ENCODE results near the gene TRAF6.

TRAF6 gene

GRCh38 chr11:36478700-36479329 lies 31.3 kb downstream of the TRAF6 start:
- TF ChIP-seq ZFX (IDR thresholded peaks at IDR 0.05; ENCODE audit: borderline replicate concordance) = no peak
- TF ChIP-seq, protein P1, sequence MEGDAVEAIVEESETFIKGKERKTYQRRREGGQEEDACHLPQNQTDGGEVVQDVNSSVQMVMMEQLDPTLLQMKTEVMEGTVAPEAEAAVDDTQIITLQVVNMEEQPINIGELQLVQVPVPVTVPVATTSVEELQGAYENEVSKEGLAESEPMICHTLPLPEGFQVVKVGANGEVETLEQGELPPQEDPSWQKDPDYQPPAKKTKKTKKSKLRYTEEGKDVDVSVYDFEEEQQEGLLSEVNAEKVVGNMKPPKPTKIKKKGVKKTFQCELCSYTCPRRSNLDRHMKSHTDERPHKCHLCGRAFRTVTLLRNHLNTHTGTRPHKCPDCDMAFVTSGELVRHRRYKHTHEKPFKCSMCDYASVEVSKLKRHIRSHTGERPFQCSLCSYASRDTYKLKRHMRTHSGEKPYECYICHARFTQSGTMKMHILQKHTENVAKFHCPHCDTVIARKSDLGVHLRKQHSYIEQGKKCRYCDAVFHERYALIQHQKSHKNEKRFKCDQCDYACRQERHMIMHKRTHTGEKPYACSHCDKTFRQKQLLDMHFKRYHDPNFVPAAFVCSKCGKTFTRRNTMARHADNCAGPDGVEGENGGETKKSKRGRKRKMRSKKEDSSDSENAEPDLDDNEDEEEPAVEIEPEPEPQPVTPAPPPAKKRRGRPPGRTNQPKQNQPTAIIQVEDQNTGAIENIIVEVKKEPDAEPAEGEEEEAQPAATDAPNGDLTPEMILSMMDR (IDR thresholded peaks at IDR 0.05) = peak; percentile 54
- no peak overlapping the region for H3K27ac ChIP-seq

DNA sequence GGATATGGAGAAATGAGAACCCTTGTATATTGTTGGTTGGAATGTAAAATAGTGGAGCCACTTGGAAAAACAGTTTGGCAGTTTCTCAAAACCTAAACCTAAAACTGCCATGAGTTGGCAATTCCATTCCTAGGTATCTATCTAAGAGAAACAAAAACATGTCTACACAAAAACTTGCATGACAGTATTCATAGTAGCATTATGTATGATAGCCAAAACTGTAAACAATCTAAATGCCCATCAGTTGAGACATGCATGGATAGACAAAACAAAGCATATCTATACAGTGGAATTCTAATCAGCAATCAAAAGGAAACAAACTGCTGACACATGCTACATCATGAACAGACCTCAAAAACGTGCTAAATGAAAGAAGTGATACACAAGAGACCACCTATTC lies 34.9 kb downstream of the TRAF6 start:
- TF ChIP-seq ZFX (IDR thresholded peaks at IDR 0.05; ENCODE audit: borderline replicate concordance) = no peak
- TF ChIP-seq, protein P1 (IDR thresholded peaks at IDR 0.05) = no peak
- no peak overlapping the region for H3K27ac ChIP-seq

DNA sequence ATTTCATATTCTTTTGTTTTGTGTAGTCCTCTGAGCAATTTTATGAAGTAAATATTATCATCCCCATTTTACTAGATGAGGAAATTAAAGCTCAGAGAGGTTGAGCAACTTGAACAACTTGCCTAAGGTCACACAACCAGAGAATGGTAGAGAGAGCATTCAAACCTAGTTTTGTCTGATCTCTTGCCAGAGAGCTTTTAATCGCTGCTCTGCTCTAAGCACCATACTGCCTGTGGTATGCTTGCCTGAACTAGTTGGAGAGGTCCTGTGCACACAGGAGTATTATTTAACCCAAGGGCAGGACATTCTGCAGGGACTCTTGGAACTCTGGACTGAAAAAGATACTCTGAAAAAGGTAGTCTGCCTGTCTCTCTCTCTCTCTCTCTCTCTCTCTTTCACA lies 38.5 kb downstream of the TRAF6 start:
- no peak overlapping the region for H3K27ac ChIP-seq
- no peak for TF ChIP-seq ZFX (IDR thresholded peaks at IDR 0.05; ENCODE audit: borderline replicate concordance)
- TF ChIP-seq, protein P1 (IDR thresholded peaks at IDR 0.05) = no peak

DNA sequence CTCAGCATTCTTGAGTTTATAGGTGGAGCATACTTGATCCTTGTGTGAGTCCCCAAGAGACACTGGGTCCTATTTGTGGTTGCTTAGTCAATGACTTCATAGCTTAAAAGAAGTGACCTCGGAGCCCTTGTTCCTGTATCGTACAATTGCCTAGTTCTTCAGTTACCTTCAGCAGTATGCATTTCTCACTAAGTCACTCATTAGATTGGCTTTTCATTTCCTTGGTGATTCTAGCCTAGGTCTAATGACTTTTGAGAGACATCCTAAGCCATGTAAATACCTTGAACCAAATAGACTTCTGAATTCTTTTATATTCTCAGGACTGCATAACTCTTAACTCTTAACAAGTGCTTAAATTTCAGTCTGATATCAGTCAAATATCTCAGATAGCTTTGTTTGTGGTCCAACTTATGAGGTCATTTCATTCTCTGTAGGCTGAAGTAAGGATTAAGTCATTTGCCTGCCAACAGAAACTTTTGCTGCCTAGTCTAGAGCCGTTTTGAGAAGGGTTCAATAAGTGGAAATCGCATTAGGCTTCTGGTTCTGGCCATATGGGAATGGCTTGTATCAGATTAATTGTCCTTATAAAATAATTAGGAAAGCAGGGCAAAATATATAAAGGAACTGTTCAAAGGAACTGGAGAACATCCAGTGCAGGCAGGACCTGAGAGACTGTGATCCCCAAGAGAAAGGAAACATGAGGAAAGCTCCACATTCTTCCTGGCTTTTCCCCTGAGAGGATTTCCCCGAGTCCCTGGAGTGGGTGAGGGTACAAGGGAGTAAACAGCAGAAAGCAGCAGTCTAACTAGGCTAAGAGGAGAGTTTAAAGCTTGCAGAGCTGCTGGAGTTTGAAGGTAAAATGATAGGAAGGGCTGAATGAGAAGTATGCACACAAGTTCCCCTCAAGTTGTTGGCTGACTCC lies 39.9 kb downstream of the TRAF6 start:
- TF ChIP-seq ZFX (IDR thresholded peaks at IDR 0.05; ENCODE audit: borderline replicate concordance) = no peak
- TF ChIP-seq, protein P1 (IDR thresholded peaks at IDR 0.05) = no peak
- no peak overlapping the region for H3K27ac ChIP-seq

GRCh38 chr11:36469063-36469462 lies 41.0 kb downstream of the TRAF6 start:
- no peak overlapping the region for H3K27ac ChIP-seq
- TF ChIP-seq, protein P1 (IDR thresholded peaks at IDR 0.05) = peak; percentile 35
- TF ChIP-seq ZFX (IDR thresholded peaks at IDR 0.05; ENCODE audit: borderline replicate concordance) = no peak

GRCh38 chr11:36467916-36468315 lies 42.2 kb downstream of the TRAF6 start:
- H3K27ac ChIP-seq = no peak overlapping the region
- TF ChIP-seq, protein P1 (IDR thresholded peaks at IDR 0.05) = no peak
- no peak for TF ChIP-seq ZFX (IDR thresholded peaks at IDR 0.05; ENCODE audit: borderline replicate concordance)

DNA sequence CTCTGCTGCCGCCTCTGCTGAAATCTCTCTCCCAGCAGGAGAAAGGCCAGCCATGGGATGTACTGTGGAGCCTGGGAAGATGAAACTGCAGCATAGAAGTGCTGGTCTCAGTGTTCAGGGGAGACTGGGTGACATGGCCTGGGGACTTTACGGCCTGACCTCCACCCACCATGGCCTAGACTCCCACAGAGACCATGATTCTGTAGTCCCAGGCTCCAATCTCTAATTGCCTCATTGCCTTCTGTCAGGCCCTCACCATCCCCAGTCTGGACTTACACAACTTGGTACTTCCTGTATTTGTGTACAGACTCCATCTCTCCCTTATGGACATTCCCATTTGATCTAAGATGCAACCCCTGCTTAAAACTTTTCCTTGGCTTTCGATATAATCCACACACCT lies 43.1 kb downstream of the TRAF6 start:
- no peak for TF ChIP-seq ZFX (IDR thresholded peaks at IDR 0.05; ENCODE audit: borderline replicate concordance)
- TF ChIP-seq, protein P1 (IDR thresholded peaks at IDR 0.05) = no peak
- H3K27ac ChIP-seq = no peak overlapping the region

All from 22Rv1 (cell line).